HCT116 (cell line): ENCODE results near the gene CCSAP. TPM values are rescaled to one million over a fixed set of nuclear protein-coding genes. Genes with fewer than 3 reads are reported as not detected.

Experiments used
- ATAC-seq: fragments of 200-7000 bp; cut with Tn5 transposase; 2 replicates; pipeline ENCODE4 v1.9.1; 2020; ENCODE audit warnings: mild to moderate bottlenecking, moderate library complexity
- BruUV-seq: library from RNA; stranded (reverse); fragments of 400-500 nt; replicated peaks from 2 replicates; lab custom pipeline; 2021; lab: Mats Ljungman, UMichigan
- CTCF ChIA-PET: fragments of 300-600 bp; sonication (Branson Sonifier 250); formaldehyde crosslinking; loops from one replicate; lab custom pipeline; 2021; ENCODE audit warnings: antibody characterized with exemption; lab: Charles Lee
- POLR2A ChIA-PET: fragments of 300-600, 350-600 bp; sonication (Branson Sonifier 250); formaldehyde crosslinking; loops from one replicate; lab custom pipeline; 2021; ENCODE audit warnings: antibody characterized with exemption; lab: Charles Lee
- RAD21 ChIA-PET, 2 experiments: fragments of 300-600 bp; sonication (Branson Sonifier 250); formaldehyde crosslinking; loops; one replicate each; lab custom pipeline; 2023; ENCODE audit warnings: low total read pairs in 2 of 2; ENCODE audit not compliant: uncharacterized antibody in 2 of 2, unreplicated experiment in 2 of 2, low non-redundant PET in 1 of 2; lab: Charles Lee
- DNase-seq: peaks from one replicate; pipeline ENCODE4 v3.0.0-alpha.2; 2010; ENCODE audit warnings: low read depth, low spot score
- H2AFZ ChIP-seq: fragments of 200-600 bp; shearing (Covaris generic), sonication (generic); 2 replicates; pipeline ENCODE4 v1.6.1; 2017; ENCODE audit warnings: low read depth, mixed run types, mixed read lengths, antibody characterized with exemption, low read length; ENCODE audit not compliant: poor library complexity, severe bottlenecking
- H3K27ac ChIP-seq: 2 replicates; pipeline ENCODE4 v1.5.1; 2012; ENCODE audit warnings: low read depth, low read length
- H3K27me3 ChIP-seq: fragments of 200-600 bp; sonication (generic); 2 replicates; pipeline ENCODE4 v1.6.1; 2016; ENCODE audit warnings: mixed run types, low read length, mixed read lengths; ENCODE audit not compliant: insufficient read depth
- H3K36me3 ChIP-seq, 2 experiments: fragments of 200-500 bp in 1 of 2; fragments of 200-600 bp in 1 of 2; sonication (Bioruptor generic) in 1 of 2; sonication (generic) in 1 of 2; 2 replicates each; pipeline versions ENCODE4 v1.5.1 to v1.6.1; 2014 to 2016; ENCODE audit warnings: low read length in 2 of 2, inconsistent platforms in 1 of 2, mixed read lengths in 1 of 2, mixed run types in 1 of 2; ENCODE audit not compliant: insufficient read depth in 2 of 2, control insufficient read depth in 1 of 2
- H3K4me1 ChIP-seq, 2 experiments: fragments of 200-600 bp in 1 of 2; sonication (generic) in 1 of 2; 2 replicates each; pipeline versions ENCODE4 v1.5.1 to v1.6.1; 2012 to 2017; ENCODE audit warnings: low read length in 2 of 2, inconsistent platforms in 1 of 2, mild to moderate bottlenecking in 1 of 2, mixed read lengths in 1 of 2, mixed run types in 1 of 2, moderate library complexity in 1 of 2; ENCODE audit not compliant: insufficient read depth in 2 of 2, control insufficient read depth in 1 of 2
- H3K4me2 ChIP-seq: fragments of 200-600 bp; sonication (generic); 2 replicates; pipeline ENCODE4 v1.6.1; 2017; ENCODE audit warnings: mixed run types, low read length, mixed read lengths
- H3K4me3 ChIP-seq, 2 experiments: fragments of 200-600 bp in 1 of 2; sonication (generic) in 1 of 2; replicated peaks in 1 of 2; 2 replicates each; pipeline ENCODE4 v1.5.1; 2011 to 2016; ENCODE audit warnings: low read length in 2 of 2, control low read depth in 1 of 2, low read depth in 1 of 2, mild to moderate bottlenecking in 1 of 2, mixed read lengths in 1 of 2, mixed run types in 1 of 2
- H3K79me2 ChIP-seq: fragments of 200-600 bp; sonication (generic); 2 replicates; pipeline ENCODE4 v1.6.1; 2017; ENCODE audit warnings: mild to moderate bottlenecking, mixed run types, low read length, moderate library complexity, mixed read lengths; ENCODE audit not compliant: insufficient read depth
- H3K9ac ChIP-seq: fragments of 200-600 bp; sonication (generic); 2 replicates; pipeline ENCODE4 v1.6.1; 2016; ENCODE audit warnings: low read length, mixed read lengths
- H3K9me2 ChIP-seq: fragments of 200-600 bp; sonication (generic), shearing (Covaris generic); 2 replicates; pipeline ENCODE4 v1.6.1; 2017; ENCODE audit warnings: mixed run types, mild to moderate bottlenecking, moderate library complexity; ENCODE audit not compliant: insufficient read depth
- H3K9me3 ChIP-seq, 2 experiments: fragments of 200-500 bp in 1 of 2; fragments of 200-600 bp in 1 of 2; sonication (Bioruptor generic) in 1 of 2; sonication (generic) in 1 of 2; 2 replicates each; pipeline ENCODE4 v1.6.1; 2014 to 2017; ENCODE audit warnings: low read length in 2 of 2, mixed read lengths in 2 of 2, inconsistent platforms in 1 of 2, low read depth in 1 of 2, mild to moderate bottlenecking in 1 of 2, mixed run types in 1 of 2, moderate library complexity in 1 of 2; ENCODE audit not compliant: control insufficient read depth in 1 of 2, insufficient read depth in 1 of 2
- H4K20me1 ChIP-seq: fragments of 200-600 bp; sonication (generic), shearing (Covaris generic); 2 replicates; pipeline ENCODE4 v1.6.1; 2017; ENCODE audit warnings: mixed run types, mild to moderate bottlenecking, moderate library complexity; ENCODE audit not compliant: insufficient read depth
- CBX3 ChIP-seq: IDR thresholded peaks from 2 replicates; pipeline ENCODE4 v1.6.1; 2012; ENCODE audit warnings: low read depth
- ELF1 ChIP-seq: IDR thresholded peaks from 2 replicates; pipeline ENCODE4 v1.6.1; 2012; ENCODE audit warnings: low read depth, borderline replicate concordance
- EZH2 ChIP-seq: fragments of 200-600 bp; sonication (generic); IDR thresholded peaks from 2 replicates; pipeline ENCODE4 v1.6.1; 2017; ENCODE audit warnings: antibody characterized with exemption, mixed run types
- FOSL1 ChIP-seq: IDR thresholded peaks from 2 replicates; pipeline ENCODE4 v1.6.1; 2012; ENCODE audit warnings: low read depth
- POLR2A ChIP-seq: IDR thresholded peaks from 2 replicates; pipeline ENCODE4 v1.7.0; 2011; ENCODE audit warnings: borderline replicate concordance; ENCODE audit not compliant: insufficient read depth, insufficient read length; ENCODE audit errors: extremely low read depth
- POLR2AphosphoS5 ChIP-seq: IDR thresholded peaks from 2 replicates; pipeline ENCODE4 v1.6.1; 2011; ENCODE audit warnings: mild to moderate bottlenecking, low read depth, low read length, moderate library complexity
- REST ChIP-seq: IDR thresholded peaks from 2 replicates; pipeline ENCODE4 v1.6.1; 2012; ENCODE audit warnings: low read depth
- SRF ChIP-seq: IDR thresholded peaks from 2 replicates; pipeline ENCODE4 v1.6.1; 2012; ENCODE audit warnings: low read depth
- TCF7L2 ChIP-seq: IDR thresholded peaks from 2 replicates; pipeline ENCODE4 v1.7.0; 2011; ENCODE audit warnings: borderline replicate concordance, inconsistent platforms; ENCODE audit not compliant: insufficient read depth, insufficient read length; ENCODE audit errors: extremely low read depth
- YY1 ChIP-seq: IDR thresholded peaks from 2 replicates; pipeline ENCODE4 v1.6.1; 2011; ENCODE audit warnings: low read length, low read depth, moderate library complexity, mild to moderate bottlenecking; ENCODE audit not compliant: insufficient replicate concordance; ENCODE audit errors: extremely low read depth
- intact Hi-C: fragments of 100-400 bp; cut with micrococcal nuclease; formaldehyde crosslinking; loops from 2 replicates; pipeline ENCODE4 v1.10.0; 2022
- total RNA-seq: library from RNA; stranded (reverse); gene quantifications from one replicate; pipeline ENCODE4 v1.2.1, GENCODE V29; 2021; ENCODE audit not compliant: unreplicated experiment
- TF ChIP-seq, protein P1 (sequence below): IDR thresholded peaks from 2 replicates; pipeline ENCODE4 v1.6.1; 2012
- TF ChIP-seq, protein P2 (sequence below): IDR thresholded peaks from 2 replicates; pipeline ENCODE4 v1.6.1; 2011; ENCODE audit warnings: mild to moderate bottlenecking, low read length, moderate library complexity; ENCODE audit not compliant: insufficient replicate concordance; ENCODE audit errors: extremely low read depth

CCSAP gene
- total RNA-seq, 1 experiment from 2014 or later = 10.9 TPM

DNA sequence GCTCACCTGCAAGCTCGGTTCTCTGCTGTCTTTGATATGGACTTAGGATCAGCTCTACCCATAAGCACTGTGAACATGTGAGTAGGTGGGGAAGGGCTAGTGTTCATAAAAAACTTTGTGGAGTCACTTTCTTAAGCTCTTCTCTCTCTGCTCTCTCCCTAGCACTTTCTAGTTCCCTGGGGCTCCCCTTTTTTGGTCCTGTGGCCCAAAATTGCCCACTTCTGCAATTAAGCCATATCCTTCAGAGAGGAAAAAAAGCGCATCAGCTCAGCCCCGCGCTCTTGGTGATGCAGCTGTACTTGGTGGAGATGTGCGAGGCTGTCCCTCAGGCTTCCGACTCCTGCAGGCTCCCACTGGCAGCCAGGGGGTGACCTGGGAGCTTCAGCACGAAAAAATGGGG, 23.4 kb downstream of the CCSAP start:
- no peaks in the 10 kb centered on the region for H4K20me1 ChIP-seq
- ATAC-seq = no peak

DNA sequence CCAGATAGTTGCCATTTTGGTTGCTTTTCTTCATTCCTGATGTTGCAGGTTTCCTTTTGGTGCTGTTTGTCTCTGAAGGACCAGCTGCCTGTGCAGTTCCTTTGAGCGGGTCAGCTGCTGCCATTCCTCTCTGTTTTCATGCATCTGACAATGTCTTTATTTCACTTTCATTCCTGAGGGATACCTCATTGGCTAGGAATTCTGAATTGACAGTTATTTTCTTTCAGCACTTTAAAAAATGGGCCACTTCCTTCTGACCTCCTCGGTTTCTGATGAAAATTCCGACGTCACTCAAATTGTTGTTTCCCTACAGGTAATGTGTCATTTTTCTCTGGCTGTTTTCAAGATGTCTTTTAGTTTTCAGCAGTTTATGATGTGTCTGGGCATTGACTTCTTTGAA, 24.8 kb downstream of the CCSAP start:
- BruUV-seq = no TSS peak
- H3K79me2 ChIP-seq = no peaks in the 10 kb centered on the region
- no peak for TF ChIP-seq YY1
- no peak for TF ChIP-seq SRF
- TF ChIP-seq REST = no peak
- TF ChIP-seq, protein P1, sequence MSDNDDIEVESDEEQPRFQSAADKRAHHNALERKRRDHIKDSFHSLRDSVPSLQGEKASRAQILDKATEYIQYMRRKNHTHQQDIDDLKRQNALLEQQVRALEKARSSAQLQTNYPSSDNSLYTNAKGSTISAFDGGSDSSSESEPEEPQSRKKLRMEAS = no peak
- no peak for TF ChIP-seq POLR2A
- no peak for TF ChIP-seq ELF1
- no peak for TF ChIP-seq CBX3
- no peaks in the 10 kb centered on the region for H4K20me1 ChIP-seq
- H3K9me3 ChIP-seq = no peaks in the 10 kb centered on the region
- no peak overlapping the region for H3K9ac ChIP-seq
- H3K4me3 ChIP-seq = no peak overlapping the region
- DNase-seq (no peak), ATAC-seq (no peak)
- ChIA-PET RAD21 (no interaction called here), POLR2A (no interaction called here), CTCF (no interaction called here)
- H2AFZ ChIP-seq = no peak overlapping the region
- intact Hi-C loops = no loop called here
- H3K27ac ChIP-seq = no peak overlapping the region
- no peak overlapping the region for H3K4me2 ChIP-seq
- peaks cover 2 to 3% of the 10 kb centered on the region in 2 experiments; a peak in 2 of 4 replicates for H3K36me3 ChIP-seq
- no peaks in the 10 kb centered on the region for H3K4me1 ChIP-seq
- no peaks in the 10 kb centered on the region for H3K27me3 ChIP-seq
- H3K9me2 ChIP-seq = no peaks in the 10 kb centered on the region

More for the DNA sequence above, 23.4 kb downstream of the CCSAP start:
- no peak overlapping the region for H3K9ac ChIP-seq
- intact Hi-C loops = no loop called here
- H3K9me2 ChIP-seq = no peaks in the 10 kb centered on the region
- H3K36me3 ChIP-seq = peaks cover 3 to 12% of the 10 kb centered on the region in 2 experiments; a peak in 2 of 4 replicates
- no peak overlapping the region for H2AFZ ChIP-seq
- no peak overlapping the region for H3K4me2 ChIP-seq
- RAD21 ChIA-PET = no interaction called here
- POLR2A ChIA-PET = no interaction called here
- TF ChIP-seq EZH2 (no peak), POLR2AphosphoS5 (no peak), FOSL1 (no peak), TCF7L2 (no peak), POLR2A (no peak)
- TF ChIP-seq, protein P2, sequence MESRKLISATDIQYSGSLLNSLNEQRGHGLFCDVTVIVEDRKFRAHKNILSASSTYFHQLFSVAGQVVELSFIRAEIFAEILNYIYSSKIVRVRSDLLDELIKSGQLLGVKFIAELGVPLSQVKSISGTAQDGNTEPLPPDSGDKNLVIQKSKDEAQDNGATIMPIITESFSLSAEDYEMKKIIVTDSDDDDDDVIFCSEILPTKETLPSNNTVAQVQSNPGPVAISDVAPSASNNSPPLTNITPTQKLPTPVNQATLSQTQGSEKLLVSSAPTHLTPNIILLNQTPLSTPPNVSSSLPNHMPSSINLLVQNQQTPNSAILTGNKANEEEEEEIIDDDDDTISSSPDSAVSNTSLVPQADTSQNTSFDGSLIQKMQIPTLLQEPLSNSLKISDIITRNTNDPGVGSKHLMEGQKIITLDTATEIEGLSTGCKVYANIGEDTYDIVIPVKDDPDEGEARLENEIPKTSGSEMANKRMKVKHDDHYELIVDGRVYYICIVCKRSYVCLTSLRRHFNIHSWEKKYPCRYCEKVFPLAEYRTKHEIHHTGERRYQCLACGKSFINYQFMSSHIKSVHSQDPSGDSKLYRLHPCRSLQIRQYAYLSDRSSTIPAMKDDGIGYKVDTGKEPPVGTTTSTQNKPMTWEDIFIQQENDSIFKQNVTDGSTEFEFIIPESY = no peak
- no peak overlapping the region for H3K4me3 ChIP-seq
- H3K9me3 ChIP-seq = no peaks in the 10 kb centered on the region
- H3K79me2 ChIP-seq = no peaks in the 10 kb centered on the region
- no peak overlapping the region for H3K27ac ChIP-seq
- H3K4me1 ChIP-seq = no peaks in the 10 kb centered on the region
- no peak for DNase-seq
- no TSS peak for BruUV-seq
- no peaks in the 10 kb centered on the region for H3K27me3 ChIP-seq
- CTCF ChIA-PET = no interaction called here
